ENCODE results near the gene SASH3. TPM values are rescaled to one million over a fixed set of nuclear protein-coding genes. Genes with fewer than 3 reads are reported as not detected.

The SASH3 gene
- 10 to 100 TPM in 1 of 4 donors, 1 to 10 TPM in 3; 3.9 to 10.4 (median 6.3) TPM for total RNA-seq

DNA sequence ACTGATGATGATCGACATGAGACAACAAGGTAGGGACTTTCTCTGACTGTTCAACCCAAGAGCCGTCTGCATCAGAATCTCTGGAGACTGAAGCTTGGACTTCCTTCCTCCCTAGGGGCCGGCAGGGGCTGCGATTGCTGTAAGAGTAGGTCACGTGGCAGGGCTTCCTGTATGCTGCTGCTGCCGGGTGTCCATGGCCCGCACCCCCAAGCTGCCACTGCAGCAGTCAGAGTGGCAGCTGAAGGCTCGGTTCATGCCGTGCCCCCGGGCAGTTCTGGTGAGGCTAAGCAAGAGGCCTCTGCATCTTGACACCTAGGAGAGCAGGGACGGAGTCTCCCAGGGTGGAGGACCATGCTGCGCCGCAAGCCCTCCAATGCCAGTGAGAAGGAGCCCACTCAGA, at the start of gene SASH3:
SASH3 (plus strand) TSS at position 203 of the 400 bp plus-strand sequence; CDS start at position 352, 149 bp downstream.
- no peaks in the 10 kb centered on the region for H3K27me3 ChIP-seq
- H3K27ac ChIP-seq (replicated peaks in 1 of 4): no peak within 1 kb of the TSS
- WGBS: 65% methylated on average over 8 of the region's 13 CpGs
- no peaks in the 10 kb centered on the region for H3K4me1 ChIP-seq
- peak within 1 kb of the TSS; percentile 12 to 37 (median 20) for H3K4me3 ChIP-seq
- TF ChIP-seq EP300 (IDR thresholded peaks at IDR 0.05) (no peak), POLR2AphosphoS5 (IDR thresholded peaks at IDR 0.05) (no peak), POLR2A (IDR thresholded peaks at IDR 0.05; ENCODE audit: low read depth) (no peak)
- TF ChIP-seq, protein P1, sequence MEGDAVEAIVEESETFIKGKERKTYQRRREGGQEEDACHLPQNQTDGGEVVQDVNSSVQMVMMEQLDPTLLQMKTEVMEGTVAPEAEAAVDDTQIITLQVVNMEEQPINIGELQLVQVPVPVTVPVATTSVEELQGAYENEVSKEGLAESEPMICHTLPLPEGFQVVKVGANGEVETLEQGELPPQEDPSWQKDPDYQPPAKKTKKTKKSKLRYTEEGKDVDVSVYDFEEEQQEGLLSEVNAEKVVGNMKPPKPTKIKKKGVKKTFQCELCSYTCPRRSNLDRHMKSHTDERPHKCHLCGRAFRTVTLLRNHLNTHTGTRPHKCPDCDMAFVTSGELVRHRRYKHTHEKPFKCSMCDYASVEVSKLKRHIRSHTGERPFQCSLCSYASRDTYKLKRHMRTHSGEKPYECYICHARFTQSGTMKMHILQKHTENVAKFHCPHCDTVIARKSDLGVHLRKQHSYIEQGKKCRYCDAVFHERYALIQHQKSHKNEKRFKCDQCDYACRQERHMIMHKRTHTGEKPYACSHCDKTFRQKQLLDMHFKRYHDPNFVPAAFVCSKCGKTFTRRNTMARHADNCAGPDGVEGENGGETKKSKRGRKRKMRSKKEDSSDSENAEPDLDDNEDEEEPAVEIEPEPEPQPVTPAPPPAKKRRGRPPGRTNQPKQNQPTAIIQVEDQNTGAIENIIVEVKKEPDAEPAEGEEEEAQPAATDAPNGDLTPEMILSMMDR (IDR thresholded peaks at IDR 0.05): no peak
- H3K36me3 ChIP-seq: no peaks in the 10 kb centered on the region
- intact Hi-C loops (cut with DNase I): no loop called here
- no peak for DNase-seq (ENCODE audit: extremely low spot score)
- no peaks in the 10 kb centered on the region for H3K9me3 ChIP-seq

DNA sequence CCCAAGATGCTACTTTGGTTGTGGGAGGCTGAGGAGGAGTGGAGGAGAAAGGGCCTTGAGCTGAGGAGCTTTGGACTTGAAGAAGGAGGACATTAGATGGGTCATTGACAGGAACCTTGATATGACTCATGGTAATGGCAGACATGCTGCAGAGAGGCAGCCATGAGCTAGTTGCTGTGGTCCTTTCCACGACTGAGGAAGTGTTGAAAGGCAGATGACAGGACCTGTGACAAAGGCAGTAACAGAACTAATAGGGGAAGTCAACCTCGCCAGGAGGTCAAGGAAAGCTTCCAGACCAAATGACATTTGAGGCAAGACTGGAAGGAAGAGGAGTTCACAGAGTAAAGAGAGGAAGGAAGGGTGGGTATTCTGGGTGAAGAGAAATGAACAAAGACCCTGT, 48.5 kb upstream of the SASH3 start:
- Histone ChIP-seq H3K27me3 (peaks cover 0 to 3% (median 0%) of the 10 kb centered on the region in 4 donors), H3K27ac (replicated peaks in 1 of 4) (no peak overlapping the region), H3K4me3 (no peak overlapping the region), H3K36me3 (no peaks in the 10 kb centered on the region), H3K9me3 (no peaks in the 10 kb centered on the region), H3K4me1 (no peaks in the 10 kb centered on the region)
- TF ChIP-seq, protein P1 (IDR thresholded peaks at IDR 0.05): no peak
- no peak for TF ChIP-seq POLR2AphosphoS5 (IDR thresholded peaks at IDR 0.05)
- TF ChIP-seq POLR2A (IDR thresholded peaks at IDR 0.05; ENCODE audit: low read depth): no peak
- TF ChIP-seq EP300 (IDR thresholded peaks at IDR 0.05): no peak
- intact Hi-C loops (cut with DNase I): no loop called here
- DNase-seq (ENCODE audit: extremely low spot score): no peak
- WGBS: 33% methylated on average over 2 of the region's 2 CpGs

DNA sequence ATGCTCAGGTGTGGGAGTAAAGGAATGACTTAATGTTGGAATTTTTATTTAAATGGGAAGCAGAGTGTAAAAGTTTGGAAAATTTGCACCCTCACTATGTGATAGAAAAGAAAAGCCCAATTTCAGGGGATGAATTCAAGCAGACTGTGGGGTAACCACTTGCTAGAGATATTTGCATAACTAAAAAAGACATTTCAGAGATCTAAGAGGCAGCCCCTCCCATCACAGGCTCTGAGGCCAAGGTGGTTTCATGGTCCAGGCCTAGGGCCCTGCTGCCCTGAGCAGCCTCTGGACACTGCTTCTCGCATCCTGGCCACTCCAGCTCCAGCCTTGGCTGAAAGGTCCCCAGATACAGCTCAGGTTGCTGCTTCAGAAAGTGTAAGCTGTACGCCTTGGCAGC, 46.9 kb upstream of the SASH3 start:
- H3K27ac ChIP-seq (replicated peaks in 1 of 4): no peak overlapping the region
- intact Hi-C loops (cut with DNase I): no loop called here
- H3K9me3 ChIP-seq: no peaks in the 10 kb centered on the region
- WGBS: 56% methylated on average over 2 of the region's 2 CpGs
- TF ChIP-seq POLR2AphosphoS5 (IDR thresholded peaks at IDR 0.05) (no peak), EP300 (IDR thresholded peaks at IDR 0.05) (no peak), POLR2A (IDR thresholded peaks at IDR 0.05; ENCODE audit: low read depth) (no peak)
- TF ChIP-seq, protein P1 (IDR thresholded peaks at IDR 0.05): no peak
- peaks cover 0 to 3% (median 0%) of the 10 kb centered on the region in 4 donors for H3K27me3 ChIP-seq
- no peak overlapping the region for H3K4me3 ChIP-seq
- no peaks in the 10 kb centered on the region for H3K4me1 ChIP-seq
- DNase-seq (ENCODE audit: extremely low spot score): no peak
- no peaks in the 10 kb centered on the region for H3K36me3 ChIP-seq

DNA sequence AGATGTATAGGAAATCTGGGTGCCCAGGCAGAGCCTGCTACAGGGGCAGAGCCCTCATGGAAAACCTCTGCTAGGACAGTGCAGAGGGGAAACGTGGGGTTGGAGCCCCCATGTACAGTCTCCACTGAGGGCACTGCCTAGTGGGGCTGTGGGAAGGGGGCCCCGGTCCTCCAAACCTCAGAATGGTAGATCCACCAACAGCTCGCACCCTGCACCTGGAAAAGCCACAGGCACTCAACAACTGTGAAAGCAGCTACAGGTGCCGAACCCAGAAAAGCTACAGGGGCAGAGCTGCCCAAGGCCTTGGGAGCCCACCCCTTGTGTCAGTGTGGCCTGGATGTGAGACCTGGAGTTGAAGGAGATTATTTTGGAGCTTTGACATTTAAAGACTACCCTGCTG, 46.4 kb upstream of the SASH3 start:
- WGBS: 40% methylated on average over 1 of the region's 4 CpGs
- no peak overlapping the region for H3K4me3 ChIP-seq
- no peak overlapping the region for H3K27ac ChIP-seq (replicated peaks in 1 of 4)
- no peaks in the 10 kb centered on the region for H3K4me1 ChIP-seq
- H3K9me3 ChIP-seq: no peaks in the 10 kb centered on the region
- DNase-seq (ENCODE audit: extremely low spot score): no peak
- TF ChIP-seq EP300 (IDR thresholded peaks at IDR 0.05): no peak
- TF ChIP-seq POLR2A (IDR thresholded peaks at IDR 0.05; ENCODE audit: low read depth): no peak
- no peak for TF ChIP-seq POLR2AphosphoS5 (IDR thresholded peaks at IDR 0.05)
- TF ChIP-seq, protein P1 (IDR thresholded peaks at IDR 0.05): no peak
- H3K36me3 ChIP-seq: no peaks in the 10 kb centered on the region
- intact Hi-C loops (cut with DNase I): no loop called here
- peaks cover 0 to 3% (median 0%) of the 10 kb centered on the region in 4 donors for H3K27me3 ChIP-seq

DNA sequence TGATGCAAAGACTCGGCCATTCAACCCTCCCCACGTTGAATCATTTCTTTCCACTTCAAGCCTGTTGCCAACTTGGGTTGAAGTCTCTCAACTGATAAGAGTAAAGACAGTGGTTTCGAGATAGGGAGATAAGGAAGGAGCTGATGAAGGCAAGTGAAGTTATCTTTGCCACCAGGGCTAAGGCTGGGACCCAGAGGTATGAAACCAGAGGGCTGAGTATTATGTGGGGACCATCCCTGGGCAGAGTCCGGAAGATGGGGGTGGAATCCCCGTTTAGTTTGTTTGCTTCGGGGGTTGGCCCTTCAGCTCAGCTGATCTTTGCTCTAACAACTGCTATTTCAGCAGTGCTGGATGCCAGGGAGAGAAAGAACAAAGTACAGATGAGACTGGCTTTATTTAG, 43.3 kb upstream of the SASH3 start:
- H3K27me3 ChIP-seq: no peaks in the 10 kb centered on the region
- no peaks in the 10 kb centered on the region for H3K9me3 ChIP-seq
- H3K4me1 ChIP-seq: no peaks in the 10 kb centered on the region
- TF ChIP-seq EP300 (IDR thresholded peaks at IDR 0.05) (no peak), POLR2A (IDR thresholded peaks at IDR 0.05; ENCODE audit: low read depth) (no peak), POLR2AphosphoS5 (IDR thresholded peaks at IDR 0.05) (no peak)
- TF ChIP-seq, protein P1 (IDR thresholded peaks at IDR 0.05): no peak
- WGBS: 71% methylated on average over 6 of the region's 6 CpGs
- no peaks in the 10 kb centered on the region for H3K36me3 ChIP-seq
- intact Hi-C loops (cut with DNase I): no loop called here
- no peak for DNase-seq (ENCODE audit: extremely low spot score)
- H3K27ac ChIP-seq (replicated peaks in 1 of 4): no peak overlapping the region
- no peak overlapping the region for H3K4me3 ChIP-seq

Measured in esophagus muscularis mucosa (tissue), 4 donors.